Panc1 (cell line): ENCODE results near the gene ESF1.

Source experiments
- CTCF ChIP-seq: fragments of 450-650 bp; IDR thresholded peaks from 2 replicates; pipeline ENCODE4 v1.5.1; 2017; ENCODE audit warnings: mild to moderate bottlenecking
- POLR2AphosphoS5 ChIP-seq: IDR thresholded peaks from 2 replicates; pipeline ENCODE4 v1.6.1; 2012; ENCODE audit warnings: mild to moderate bottlenecking, low read depth, low read length, moderate library complexity
- REST ChIP-seq, 2 experiments: IDR thresholded peaks; 2 replicates each; pipeline ENCODE4 v1.6.1; 2011 to 2012; ENCODE audit warnings: low read depth in 2 of 2, control low read depth in 1 of 2, low read length in 1 of 2, mild to moderate bottlenecking in 1 of 2, moderate library complexity in 1 of 2; ENCODE audit not compliant: insufficient read depth in 1 of 2
- SIN3A ChIP-seq: IDR thresholded peaks from 2 replicates; pipeline ENCODE4 v1.6.1; 2012; ENCODE audit warnings: low read depth, mild to moderate bottlenecking, low read length, moderate library complexity, borderline replicate concordance; ENCODE audit not compliant: insufficient read depth
- TCF7L2 ChIP-seq: IDR thresholded peaks from 2 replicates; pipeline ENCODE4 v1.6.1; 2011; ENCODE audit warnings: mild to moderate bottlenecking, low read depth, low read length, inconsistent platforms

GRCh38 chr20:13672690-13673089, 112.0 kb downstream of the ESF1 start:
- TF ChIP-seq CTCF (no peak), POLR2AphosphoS5 (no peak), REST (IDR thresholded peaks at IDR 0.05; ENCODE audit: insufficient read depth in 1 of 2, low read depth in 2 of 2, low read length in 1 of 2) (no peak), SIN3A (no peak), TCF7L2 (no peak)
